ENCODE measurements around the gene SOX6.
"Not testable (repeated sequence)": the region's sequence is repeated elsewhere in the genome, so short reads cannot be mapped to it uniquely, and the experiment has no call there.

GRCh38 chr11:16390826-16391225, 34.5 kb upstream of the SOX6 start:
- TF ChIP-seq POLR2AphosphoS5, POLR2A (IDR thresholded peaks at IDR 0.05): not testable (repeated sequence)
